AML-193 (cell line): ENCODE measurements around the gene CDK19.
"Not testable (repeated sequence)": the region's sequence is repeated elsewhere in the genome, so short reads cannot be mapped to it uniquely, and the experiment has no call there.

ENCODE experiments used
- DNase-seq, 2 experiments: peaks; one replicate each; lab custom pipeline; 2025; lab: John Stamatoyannopoulos, UW

CDK19 gene

GRCh38 chr6:110813338-110814101 lies 1.7 kb downstream of the CDK19 start:
- DNase-seq: peak; percentile 31 to 35

GRCh38 chr6:110812719-110813118 lies 2.5 kb downstream of the CDK19 start:
- DNase-seq: no peak

- peak; percentile 27 to 58 for DNase-seq
Observed at GRCh38 chr6:110810896-110811586, 4.2 kb downstream of the CDK19 start.

- DNase-seq: no peak
Observed at GRCh38 chr6:110809792-110810191, 5.5 kb downstream of the CDK19 start.

- DNase-seq: not testable (repeated sequence)
Observed at GRCh38 chr6:110802175-110802574, 13.1 kb downstream of the CDK19 start.

GRCh38 chr6:110800839-110801196 lies 14.5 kb downstream of the CDK19 start:
- DNase-seq: no peak

GRCh38 chr6:110800196-110800838 lies 15.0 kb downstream of the CDK19 start:
- DNase-seq: no peak

GRCh38 chr6:110799655-110800054 lies 15.6 kb downstream of the CDK19 start:
- DNase-seq: no peak

- DNase-seq: no peak
Observed at GRCh38 chr6:110799189-110799588, 16.1 kb downstream of the CDK19 start.

- no peak for DNase-seq
Observed at GRCh38 chr6:110795271-110795670, 20.0 kb downstream of the CDK19 start.

- no peak for DNase-seq
Observed at GRCh38 chr6:110786696-110787095, 28.6 kb downstream of the CDK19 start.

GRCh38 chr6:110786271-110786670 lies 29.0 kb downstream of the CDK19 start:
- no peak for DNase-seq

- no peak for DNase-seq
Observed at GRCh38 chr6:110784610-110784979, 30.7 kb downstream of the CDK19 start.

- DNase-seq: no peak
Observed at GRCh38 chr6:110781522-110782214, 33.6 kb downstream of the CDK19 start.

- no peak for DNase-seq
Observed at GRCh38 chr6:110778333-110778732, 36.9 kb downstream of the CDK19 start.

GRCh38 chr6:110777636-110778035 lies 37.6 kb downstream of the CDK19 start:
- no peak for DNase-seq

GRCh38 chr6:110776413-110776812 lies 38.9 kb downstream of the CDK19 start:
- DNase-seq: no peak

- DNase-seq: no peak
Observed at GRCh38 chr6:110769923-110770322, 45.3 kb downstream of the CDK19 start.

GRCh38 chr6:110768057-110768456 lies 47.2 kb downstream of the CDK19 start:
- no peak for DNase-seq

GRCh38 chr6:110761371-110761770 lies 53.9 kb downstream of the CDK19 start:
- DNase-seq: no peak

GRCh38 chr6:110760589-110760988 lies 54.7 kb downstream of the CDK19 start:
- no peak for DNase-seq

- not testable (repeated sequence) for DNase-seq
Observed at GRCh38 chr6:110760098-110760497, 55.2 kb downstream of the CDK19 start.

- DNase-seq: no peak
Observed at GRCh38 chr6:110757926-110758325, 57.3 kb downstream of the CDK19 start.
